GM19468 (cell line): ENCODE measurements around the gene MTHFSD.
"Not testable (repeated sequence)": the region's sequence is repeated elsewhere in the genome, so short reads cannot be mapped to it uniquely, and the experiment has no call there.

Experiments
- ATAC-seq: cut with Tn5 transposase; IDR thresholded peaks from one replicate; pipeline ENCODE4 v1.9.1; 2021; ENCODE audit warnings: mild to moderate bottlenecking, moderate library complexity, moderate number of reproducible peaks; ENCODE audit not compliant: unreplicated experiment; ENCODE audit errors: extremely low read depth

MTHFSD gene, protein sequence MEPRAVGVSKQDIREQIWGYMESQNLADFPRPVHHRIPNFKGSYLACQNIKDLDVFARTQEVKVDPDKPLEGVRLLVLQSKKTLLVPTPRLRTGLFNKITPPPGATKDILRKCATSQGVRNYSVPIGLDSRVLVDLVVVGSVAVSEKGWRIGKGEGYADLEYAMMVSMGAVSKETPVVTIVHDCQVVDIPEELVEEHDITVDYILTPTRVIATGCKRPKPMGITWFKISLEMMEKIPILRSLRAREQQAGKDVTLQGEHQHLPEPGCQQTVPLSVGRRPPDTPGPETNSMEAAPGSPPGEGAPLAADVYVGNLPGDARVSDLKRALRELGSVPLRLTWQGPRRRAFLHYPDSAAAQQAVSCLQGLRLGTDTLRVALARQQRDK

DNA sequence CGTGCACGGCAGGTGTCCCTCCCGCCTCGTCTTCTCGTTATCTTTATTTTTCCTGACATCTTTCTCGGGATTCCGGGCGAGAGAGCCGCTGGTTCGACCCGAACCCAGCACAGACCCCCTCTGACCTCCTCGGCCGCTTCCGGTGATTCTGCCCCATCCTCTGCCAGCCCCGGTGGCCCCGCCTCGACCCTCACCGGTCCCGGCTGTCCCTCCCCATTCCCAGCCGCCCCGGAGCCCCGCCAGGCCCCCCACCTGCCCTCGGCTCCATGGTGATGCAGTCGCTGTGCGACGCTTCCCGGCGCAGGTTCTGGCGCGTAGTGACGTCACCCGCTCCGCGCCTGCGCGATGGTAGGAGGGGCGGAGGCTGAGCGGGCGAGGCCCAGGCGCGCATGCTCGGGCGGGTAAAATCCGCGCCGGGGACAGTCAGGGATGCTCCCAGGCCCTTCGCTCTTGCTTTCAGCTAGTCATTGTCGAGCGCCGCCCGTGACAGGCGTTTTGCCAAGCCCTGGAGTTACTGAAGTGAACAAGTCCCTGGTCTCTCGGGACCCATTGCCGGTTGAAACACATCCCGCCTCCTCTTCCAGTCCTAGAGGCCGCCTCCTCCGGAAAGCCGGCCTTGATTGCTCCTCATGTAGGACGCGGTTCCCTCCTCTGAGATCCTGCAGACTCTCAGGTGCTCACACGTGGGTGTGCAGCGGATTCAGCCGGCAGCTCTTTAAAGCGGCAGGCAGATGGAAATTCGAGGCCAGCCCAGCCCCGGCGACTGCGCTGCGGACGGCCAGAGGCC, at the start of gene MTHFSD:
MTHFSD (minus strand) TSS at position 319 of the 787 bp plus-strand sequence; CDS start at position 268, 51 bp downstream.
- peak; percentile 80 for ATAC-seq

DNA sequence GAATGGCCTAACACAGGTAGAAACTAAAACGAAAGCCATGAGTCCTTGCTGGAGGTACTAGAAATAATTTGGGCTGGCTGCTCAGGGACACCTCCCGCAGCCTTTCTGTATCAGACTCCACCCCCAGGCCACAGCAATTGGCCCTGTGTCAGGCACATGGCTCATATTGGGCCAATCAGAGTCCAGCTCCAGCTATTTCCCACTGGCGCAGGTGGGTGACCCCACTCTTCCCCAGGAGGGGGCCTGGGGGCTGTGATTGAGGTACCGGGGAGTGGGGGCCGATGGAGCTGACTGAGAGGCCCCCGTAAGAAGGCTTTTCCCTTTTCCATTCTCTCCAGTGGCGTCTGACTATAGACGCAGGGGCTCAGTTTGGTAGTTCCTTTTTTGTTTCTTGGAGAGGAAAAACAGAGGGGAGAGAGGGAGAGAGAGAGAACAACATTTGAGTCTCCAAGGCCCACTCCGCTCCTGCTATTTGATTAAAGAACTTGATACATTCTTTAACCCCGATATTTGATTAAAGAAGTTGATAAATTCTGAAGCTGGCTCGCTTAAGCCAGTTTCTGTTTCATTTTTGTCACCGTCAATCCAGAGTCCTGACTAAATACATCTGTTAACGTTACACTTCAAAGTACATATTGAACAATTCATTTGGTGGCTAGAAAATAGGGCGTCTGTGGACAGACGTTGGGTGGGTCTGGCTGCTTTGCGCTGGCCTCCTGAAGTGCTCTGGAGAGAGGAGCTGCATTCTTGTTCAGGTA, 49.6 kb upstream of the MTHFSD start:
- no peak for ATAC-seq

- ATAC-seq = no peak
These were observed 47.5 kb upstream of the MTHFSD start for GRCh38 chr16:86602521-86602920.

GRCh38 chr16:86601356-86601755, 46.3 kb upstream of the MTHFSD start:
- no peak for ATAC-seq

- ATAC-seq = no peak
These were observed 43.9 kb upstream of the MTHFSD start for GRCh38 chr16:86598607-86599565.

DNA sequence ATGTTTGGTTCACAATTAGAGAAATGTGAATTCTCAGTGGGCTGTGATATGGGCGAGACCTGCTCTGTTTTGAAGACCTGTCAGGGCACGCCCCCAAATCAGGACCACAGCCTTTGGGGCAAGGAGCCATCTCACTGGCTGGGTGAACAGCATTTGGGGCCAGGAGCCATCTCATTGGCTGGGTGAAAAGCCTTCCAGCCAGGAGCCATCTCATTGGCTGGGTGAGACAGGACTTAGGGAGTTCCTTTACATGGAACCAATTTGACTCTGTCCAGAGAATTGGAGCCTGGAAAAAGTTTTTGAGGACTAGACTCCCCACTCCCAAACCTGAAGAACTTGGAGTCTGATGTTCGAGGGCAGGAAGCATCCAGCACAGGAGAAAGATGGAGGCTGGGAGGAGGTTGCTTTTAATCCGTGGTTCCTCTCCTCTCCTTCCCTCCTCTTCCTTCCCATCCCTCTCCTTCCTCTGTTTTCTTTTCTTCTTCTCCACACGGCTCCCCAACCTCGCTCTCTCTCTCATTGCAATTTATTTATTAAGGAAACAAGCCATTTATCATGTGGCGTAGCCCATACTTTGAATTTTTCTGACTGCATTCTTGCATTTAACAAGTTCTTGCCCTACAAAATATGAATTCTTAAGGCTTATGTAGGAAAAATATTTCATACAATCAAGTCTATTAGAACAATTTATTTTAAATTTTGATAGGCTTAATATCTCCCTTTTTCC, 43.0 kb upstream of the MTHFSD start:
- ATAC-seq = no peak

GRCh38 chr16:86597126-86597879, 42.3 kb upstream of the MTHFSD start:
- no peak for ATAC-seq

- ATAC-seq = no peak
These were observed 41.1 kb upstream of the MTHFSD start for GRCh38 chr16:86595983-86596605.

DNA sequence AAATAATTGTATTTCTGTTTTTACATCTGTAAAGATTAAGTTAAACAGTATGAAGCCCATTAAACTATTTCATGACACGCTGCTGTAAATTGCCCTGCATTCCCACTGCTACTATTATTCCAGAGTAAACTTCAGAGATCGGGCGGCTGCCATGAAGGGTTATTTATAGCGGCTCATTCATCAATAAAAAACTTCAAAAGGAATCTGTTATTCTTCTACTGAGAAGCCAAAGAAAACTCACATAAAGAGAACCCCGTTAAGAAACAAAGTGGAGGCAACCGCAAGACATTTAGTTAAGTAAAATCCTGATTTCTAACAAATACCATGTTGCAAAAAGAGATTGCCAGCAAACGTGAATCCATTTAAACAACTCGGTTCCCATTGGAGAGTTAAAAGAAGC, 39.7 kb upstream of the MTHFSD start:
- no peak for ATAC-seq

- ATAC-seq = no peak
These were observed 39.0 kb upstream of the MTHFSD start for GRCh38 chr16:86593913-86594620.

DNA sequence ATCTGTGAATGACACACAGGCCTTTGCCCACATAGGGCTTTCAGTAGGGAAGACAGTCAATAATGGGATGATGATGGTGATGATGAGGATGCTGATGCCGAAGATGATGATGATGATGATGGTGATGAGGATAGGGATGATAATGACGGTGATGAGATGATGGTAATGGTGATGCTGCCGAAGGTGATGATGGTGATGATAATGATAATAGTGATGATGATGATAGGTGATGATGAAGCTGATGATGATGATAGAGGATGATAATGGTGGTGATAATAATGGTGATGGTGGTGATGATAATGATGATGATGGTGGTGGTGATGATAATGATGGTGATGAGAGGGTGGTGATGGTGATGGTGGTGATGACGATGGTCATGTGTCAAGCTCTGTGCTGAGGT, 36.2 kb upstream of the MTHFSD start:
- ATAC-seq = no peak

DNA sequence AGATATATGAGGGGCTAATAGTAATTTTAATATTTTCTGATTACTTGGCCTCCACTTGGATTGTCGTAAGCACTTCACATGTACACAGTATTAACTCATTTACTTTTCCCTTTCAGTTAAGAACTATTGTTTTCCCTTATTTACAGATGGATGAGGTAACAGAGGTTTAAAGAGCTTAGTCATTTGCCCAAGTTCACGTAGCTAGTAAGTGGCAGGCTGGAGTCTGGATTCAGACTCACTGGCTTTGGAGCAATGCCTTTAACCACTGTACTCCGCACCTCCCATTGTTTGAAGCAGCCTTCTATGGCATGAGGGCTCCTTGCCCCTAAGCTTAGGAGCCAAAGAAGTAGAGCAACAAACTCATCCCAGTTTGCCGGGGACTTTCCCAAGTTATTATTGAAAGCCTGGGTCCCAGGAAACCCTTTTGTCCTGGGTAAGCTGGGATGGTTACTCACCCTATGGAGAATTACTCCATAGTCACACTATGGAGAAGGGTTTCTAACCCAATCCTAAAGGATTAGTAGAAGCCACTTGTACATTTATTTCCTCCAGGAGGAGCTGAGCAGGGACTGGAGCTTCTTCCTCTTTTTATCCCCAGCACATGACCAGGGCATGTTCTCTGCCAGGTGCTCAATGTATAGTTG, 35.6 kb upstream of the MTHFSD start:
- no peak for ATAC-seq

- ATAC-seq = not testable (repeated sequence)
These were observed 32.9 kb upstream of the MTHFSD start for GRCh38 chr16:86587955-86588354.

GRCh38 chr16:86587487-86587886, 32.5 kb upstream of the MTHFSD start:
- ATAC-seq = no peak

- no peak for ATAC-seq
These were observed 31.0 kb upstream of the MTHFSD start for GRCh38 chr16:86585821-86586611.
